T-helper 2 cell treated with Interferon-gamma antibody and Interleukin-4, amounts not matched to agents 5 μg/mL and 100 μg/mL, for 36 hours (primary cell): Measurements from ENCODE around the gene AKNA.
A peak's percentile ranks its signal among the peaks of the same experiment; 100 is the strongest.

Experiments used
- DNase-seq: peaks from one replicate; pipeline ENCODE4 v3.0.0; 2021; ENCODE audit warnings: low spot score
- H3K27ac Mint-ChIP-seq: one replicate; pipeline ENCODE4 v1.8.0; 2021; ENCODE audit warnings: mild to moderate bottlenecking, mixed read lengths
- H3K27me3 Mint-ChIP-seq: one replicate; pipeline ENCODE4 v1.8.0; 2021; ENCODE audit warnings: low read depth, mixed read lengths
- H3K36me3 Mint-ChIP-seq: one replicate; pipeline ENCODE4 v1.8.0; 2021; ENCODE audit warnings: low read depth, mixed read lengths
- H3K4me1 Mint-ChIP-seq: one replicate; pipeline ENCODE4 v1.8.0; 2021; ENCODE audit warnings: low read depth, mixed read lengths
- H3K4me3 Mint-ChIP-seq: one replicate; pipeline ENCODE4 v1.8.0; 2022; ENCODE audit warnings: mild to moderate bottlenecking, moderate library complexity, mixed read lengths
- H3K9me3 Mint-ChIP-seq: one replicate; pipeline ENCODE4 v1.8.0; 2021; ENCODE audit warnings: mixed read lengths

Gene AKNA

DNA sequence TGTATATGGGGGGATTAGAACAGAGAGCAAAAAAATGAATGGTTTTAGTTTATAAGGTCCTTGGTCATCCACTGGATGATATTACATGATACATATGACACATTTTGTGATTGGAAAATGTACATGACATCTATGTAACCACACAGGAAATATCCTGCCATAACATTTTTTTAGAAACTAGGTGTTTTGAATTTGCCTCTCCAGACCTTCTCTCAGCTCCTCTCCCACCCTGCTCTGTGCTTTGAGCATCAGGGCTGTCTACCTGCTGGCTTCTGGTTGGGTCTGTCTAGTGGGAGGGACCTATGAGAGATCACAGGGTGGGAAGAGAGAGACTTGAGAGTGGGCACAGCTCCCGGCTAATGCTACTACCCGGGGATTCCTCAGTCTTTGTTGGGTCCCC, 24.4 kb downstream of the AKNA start:
- Mint-ChIP-seq H3K4me3 (peak overlapping the region; percentile 50), H3K27ac (peak overlapping the region; percentile 72), H3K9me3 (no peaks in the 10 kb centered on the region), H3K27me3 (no peaks in the 10 kb centered on the region), H3K4me1 (peaks cover 61% of the 10 kb centered on the region), H3K36me3 (peaks cover 90% of the 10 kb centered on the region)
- DNase-seq, result no peak

GRCh38 chr9:114362394-114362793, 25.4 kb downstream of the AKNA start:
- no peaks in the 10 kb centered on the region for H3K27me3 Mint-ChIP-seq
- H3K4me3 Mint-ChIP-seq, result no peak overlapping the region
- H3K36me3 Mint-ChIP-seq, result peaks cover 90% of the 10 kb centered on the region
- peaks cover 56% of the 10 kb centered on the region for H3K4me1 Mint-ChIP-seq
- H3K9me3 Mint-ChIP-seq, result no peaks in the 10 kb centered on the region
- H3K27ac Mint-ChIP-seq, result peak overlapping the region; percentile 72
- no peak for DNase-seq

DNA sequence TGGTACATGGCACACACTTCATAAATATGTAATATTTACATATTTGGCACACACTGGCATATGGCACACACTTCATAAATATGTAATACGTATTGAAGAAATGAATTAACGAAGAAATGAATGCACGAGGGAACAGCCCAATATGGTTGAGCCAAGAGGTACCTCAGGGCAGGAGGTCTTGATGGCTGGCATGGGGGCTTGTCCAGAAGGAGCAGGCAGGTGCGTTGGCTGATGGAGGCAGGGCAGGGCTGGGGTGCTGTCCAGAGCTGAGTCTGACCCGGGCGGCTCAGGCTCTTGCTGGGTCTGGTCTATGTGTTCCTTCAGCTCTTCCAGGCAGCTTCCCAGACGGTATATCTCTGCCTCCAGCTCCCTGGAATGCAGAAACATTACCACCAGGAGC, 26.2 kb downstream of the AKNA start:
- no peaks in the 10 kb centered on the region for H3K27me3 Mint-ChIP-seq
- no peak overlapping the region for H3K4me3 Mint-ChIP-seq
- H3K4me1 Mint-ChIP-seq, result peaks cover 50% of the 10 kb centered on the region
- peak overlapping the region; percentile 75 for H3K27ac Mint-ChIP-seq
- no peak for DNase-seq
- H3K36me3 Mint-ChIP-seq, result peaks cover 91% of the 10 kb centered on the region
- no peaks in the 10 kb centered on the region for H3K9me3 Mint-ChIP-seq

GRCh38 chr9:114359801-114360200, 28.0 kb downstream of the AKNA start:
- H3K4me1 Mint-ChIP-seq, result peaks cover 41% of the 10 kb centered on the region
- H3K27ac Mint-ChIP-seq, result no peak overlapping the region
- no peaks in the 10 kb centered on the region for H3K27me3 Mint-ChIP-seq
- no peaks in the 10 kb centered on the region for H3K9me3 Mint-ChIP-seq
- H3K36me3 Mint-ChIP-seq, result peaks cover 87% of the 10 kb centered on the region
- no peak overlapping the region for H3K4me3 Mint-ChIP-seq
- no peak for DNase-seq

DNA sequence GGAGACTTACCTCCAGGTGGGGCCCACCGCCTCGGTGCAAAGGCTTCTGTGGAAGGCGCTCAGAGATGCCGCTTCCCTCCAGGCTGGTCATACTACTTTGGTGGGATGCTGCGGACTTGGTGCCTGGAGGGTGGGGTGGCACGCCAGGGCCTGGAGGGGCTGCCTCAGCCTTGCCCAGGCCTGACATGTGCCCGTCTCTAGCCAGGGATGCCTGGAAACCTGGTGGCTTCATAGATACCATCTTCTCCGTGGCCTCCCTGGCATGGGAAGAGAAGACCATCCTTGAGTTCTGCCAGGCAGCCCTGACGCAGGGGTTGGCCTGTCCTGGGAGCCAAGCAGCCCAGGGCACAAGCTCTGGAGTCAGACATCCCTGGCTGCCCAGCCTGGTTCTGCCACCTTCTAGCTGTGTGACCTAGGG, 29.9 kb downstream of the AKNA start:
- Mint-ChIP-seq H3K36me3 (peaks cover 77% of the 10 kb centered on the region), H3K27me3 (no peaks in the 10 kb centered on the region), H3K4me1 (peaks cover 22% of the 10 kb centered on the region), H3K9me3 (no peaks in the 10 kb centered on the region), H3K4me3 (no peak overlapping the region), H3K27ac (no peak overlapping the region)
- DNase-seq, result no peak

GRCh38 chr9:114357360-114357759, 30.4 kb downstream of the AKNA start:
- Mint-ChIP-seq H3K9me3 (no peaks in the 10 kb centered on the region), H3K4me1 (peaks cover 21% of the 10 kb centered on the region), H3K4me3 (no peak overlapping the region), H3K36me3 (peaks cover 74% of the 10 kb centered on the region), H3K27me3 (no peaks in the 10 kb centered on the region), H3K27ac (no peak overlapping the region)
- no peak for DNase-seq

DNA sequence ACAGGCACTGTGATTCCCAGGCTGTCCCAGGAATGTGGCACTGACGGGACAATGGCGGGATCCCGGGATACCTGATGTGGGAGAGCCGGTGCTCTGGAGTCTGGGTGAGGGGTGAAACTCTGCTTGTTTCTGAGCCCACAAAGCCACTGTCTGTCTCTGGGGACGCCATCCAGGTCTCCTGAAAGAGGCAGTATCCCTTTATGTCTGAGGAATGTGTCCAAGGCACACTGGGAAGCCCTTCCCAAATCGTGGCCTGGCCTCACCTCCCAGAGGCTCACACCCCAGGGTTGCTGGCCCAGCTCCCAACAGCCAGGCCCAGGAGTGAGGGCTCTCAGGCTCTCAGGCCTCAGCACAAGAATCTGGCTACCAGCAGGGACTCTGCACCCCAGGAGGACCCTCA, 31.0 kb downstream of the AKNA start:
- Mint-ChIP-seq H3K27me3 (no peaks in the 10 kb centered on the region), H3K4me3 (no peak overlapping the region), H3K9me3 (no peaks in the 10 kb centered on the region), H3K27ac (peak overlapping the region; percentile 45), H3K36me3 (peaks cover 75% of the 10 kb centered on the region), H3K4me1 (peaks cover 25% of the 10 kb centered on the region)
- DNase-seq, result no peak

- H3K4me1 Mint-ChIP-seq, result peaks cover 22% of the 10 kb centered on the region
- no peak overlapping the region for H3K27ac Mint-ChIP-seq
- peaks cover 71% of the 10 kb centered on the region for H3K36me3 Mint-ChIP-seq
These were observed 32.0 kb downstream of the AKNA start for GRCh38 chr9:114355821-114356220.

DNA sequence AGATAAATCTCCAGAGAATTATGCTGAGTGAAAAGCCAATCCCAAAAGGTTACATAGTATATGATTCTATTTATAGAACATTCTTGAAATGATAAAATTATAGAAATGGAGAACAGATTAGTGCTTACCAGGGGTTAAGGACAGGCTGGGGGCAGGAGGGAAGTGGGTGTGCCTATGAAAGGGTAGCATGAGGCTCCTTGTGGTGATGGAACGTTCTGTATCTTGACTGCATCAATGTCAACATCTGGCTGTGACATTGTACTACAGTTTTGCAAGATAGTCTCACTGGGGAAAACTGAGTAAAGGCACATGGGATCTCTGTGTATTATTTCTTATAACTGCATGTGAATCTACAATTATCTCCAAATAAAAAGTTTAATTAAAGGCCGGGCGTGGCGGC, 35.9 kb downstream of the AKNA start:
- H3K4me1 Mint-ChIP-seq, result peaks cover 32% of the 10 kb centered on the region
- peak overlapping the region; percentile 45 for H3K27ac Mint-ChIP-seq
- H3K36me3 Mint-ChIP-seq, result peaks cover 69% of the 10 kb centered on the region
- no peaks in the 10 kb centered on the region for H3K9me3 Mint-ChIP-seq
- no peaks in the 10 kb centered on the region for H3K27me3 Mint-ChIP-seq
- no peak for DNase-seq
- peak overlapping the region; percentile 26 for H3K4me3 Mint-ChIP-seq

More at GRCh38 chr9:114355821-114356220, 32.0 kb downstream of the AKNA start:
- Mint-ChIP-seq H3K27me3 (no peaks in the 10 kb centered on the region), H3K4me3 (no peak overlapping the region), H3K9me3 (no peaks in the 10 kb centered on the region)
- no peak for DNase-seq

GRCh38 chr9:114350636-114351401, 37.0 kb downstream of the AKNA start:
- Mint-ChIP-seq H3K27me3 (no peaks in the 10 kb centered on the region), H3K36me3 (peaks cover 71% of the 10 kb centered on the region), H3K4me1 (peaks cover 31% of the 10 kb centered on the region), H3K27ac (no peak overlapping the region), H3K9me3 (no peaks in the 10 kb centered on the region), H3K4me3 (no peak overlapping the region)
- DNase-seq, result no peak

GRCh38 chr9:114349713-114350480, 37.9 kb downstream of the AKNA start:
- Mint-ChIP-seq H3K36me3 (peaks cover 75% of the 10 kb centered on the region), H3K27me3 (no peaks in the 10 kb centered on the region)

GRCh38 chr9:114348906-114349482, 38.8 kb downstream of the AKNA start:
- peak; percentile 92 for DNase-seq
- Mint-ChIP-seq H3K4me3 (peak overlapping the region; percentile 25), H3K4me1 (peaks cover 33% of the 10 kb centered on the region), H3K9me3 (no peaks in the 10 kb centered on the region), H3K36me3 (peaks cover 82% of the 10 kb centered on the region), H3K27me3 (no peaks in the 10 kb centered on the region), H3K27ac (peak overlapping the region; percentile 84)

More at GRCh38 chr9:114349713-114350480, 37.9 kb downstream of the AKNA start:
- H3K4me3 Mint-ChIP-seq, result peak overlapping the region; percentile 25
- H3K27ac Mint-ChIP-seq, result peak overlapping the region; percentile 84
- peaks cover 31% of the 10 kb centered on the region for H3K4me1 Mint-ChIP-seq
- DNase-seq, result no peak
- H3K9me3 Mint-ChIP-seq, result no peaks in the 10 kb centered on the region

DNA sequence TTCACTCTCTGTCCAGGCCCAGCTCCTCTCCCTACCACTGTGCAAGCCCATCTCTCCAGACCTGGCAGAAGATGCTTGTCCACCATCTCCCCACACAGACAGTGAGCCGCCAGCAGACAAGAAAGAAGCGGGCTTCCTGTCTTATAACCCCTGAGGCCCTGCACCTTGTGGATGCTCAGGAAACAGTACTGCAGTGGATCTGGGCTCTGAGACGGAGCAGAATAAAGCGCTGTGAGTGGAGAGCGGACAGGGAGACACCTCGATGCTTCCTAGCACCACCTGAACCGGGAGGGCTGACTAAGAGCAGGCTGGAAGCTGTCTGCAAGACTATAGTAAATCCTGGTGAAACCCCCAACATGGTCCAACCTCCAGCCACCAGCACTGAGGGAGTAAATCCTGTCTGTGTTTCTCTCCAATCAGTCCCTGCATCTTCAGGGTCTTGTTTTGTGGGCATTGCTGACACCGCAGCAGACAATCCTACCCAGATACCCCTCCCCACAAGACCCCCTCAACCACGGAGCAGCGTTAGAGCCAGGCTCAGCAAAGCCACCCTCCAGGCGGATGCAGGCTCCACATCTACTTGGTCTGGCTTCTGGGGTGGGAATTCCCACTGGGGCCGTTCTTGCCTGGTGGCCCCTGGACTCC, 39.4 kb downstream of the AKNA start:
- Mint-ChIP-seq H3K9me3 (no peaks in the 10 kb centered on the region), H3K36me3 (peaks cover 85% of the 10 kb centered on the region), H3K27me3 (no peaks in the 10 kb centered on the region), H3K4me3 (no peak overlapping the region), H3K27ac (peak overlapping the region; percentile 84), H3K4me1 (peaks cover 33% of the 10 kb centered on the region)
- no peak for DNase-seq

- Mint-ChIP-seq H3K4me3 (no peak overlapping the region), H3K27me3 (no peaks in the 10 kb centered on the region), H3K9me3 (no peaks in the 10 kb centered on the region), H3K4me1 (peaks cover 33% of the 10 kb centered on the region), H3K36me3 (peaks cover 86% of the 10 kb centered on the region), H3K27ac (no peak overlapping the region)
- DNase-seq, result no peak
These were observed 40.1 kb downstream of the AKNA start for GRCh38 chr9:114347675-114348074.
